G401 (cell line): ENCODE measurements around the gene DHX29. TPM values are rescaled to one million over a fixed set of nuclear protein-coding genes. Genes with fewer than 3 reads are reported as not detected.

Experiments
- DNase-seq: peaks from one replicate; pipeline ENCODE4 v3.0.0-alpha.2; 2015; ENCODE audit warnings: low spot score
- in situ Hi-C: cut with HindIII; loops from 2 replicates; pipeline ENCODE4 v1.10.0; 2016; ENCODE audit warnings: low sequenced_read_pairs, mixed read lengths
- total RNA-seq: library from RNA; depleted of rRNA; stranded (reverse); fragments of >200 nt; shearing (Covaris generic); gene quantifications from 2 replicates; pipeline ENCODE4 v1.2.3, GENCODE V29; 2014

The DHX29 gene
- total RNA-seq, 1 experiment from 2014 or later: 31.5 TPM

- no peak for DNase-seq
- in situ Hi-C loops: no loop called here
Observed at GRCh38 chr5:55241746-55242145, 65.7 kb downstream of the DHX29 start.

GRCh38 chr5:55236800-55237199 lies 70.7 kb downstream of the DHX29 start:
- no peak for DNase-seq
- in situ Hi-C loops: no loop called here

- in situ Hi-C loops: no loop called here
Observed at GRCh38 chr5:55234121-55234700, 73.3 kb downstream of the DHX29 start.

GRCh38 chr5:55232985-55233928 lies 74.2 kb downstream of the DHX29 start, which contains the start of gene CCNO:
TSS of gene CCNO (minus strand) at chr5:55233608. CDS start at chr5:55233523, 85 bp downstream.
- in situ Hi-C loops: no loop called here

More at GRCh38 chr5:55234121-55234700, 73.3 kb downstream of the DHX29 start:
- peak; percentile 57 for DNase-seq

GRCh38 chr5:55232271-55232984 lies 75.1 kb downstream of the DHX29 start:
- in situ Hi-C loops: no loop called here

More at GRCh38 chr5:55232985-55233928, 74.2 kb downstream of the DHX29 start, which contains the start of gene CCNO:
- peak; percentile 85 for DNase-seq

GRCh38 chr5:55231919-55232270 lies 75.6 kb downstream of the DHX29 start:
- no peak for DNase-seq
- in situ Hi-C loops: no loop called here

More at GRCh38 chr5:55232271-55232984, 75.1 kb downstream of the DHX29 start:
- peak; percentile 54 for DNase-seq

GRCh38 chr5:55231029-55231918 lies 76.2 kb downstream of the DHX29 start:
- DNase-seq: peak; percentile 43
- in situ Hi-C loops: no loop called here

GRCh38 chr5:55230086-55230629 lies 77.3 kb downstream of the DHX29 start:
- in situ Hi-C loops: no loop called here
- no peak for DNase-seq

GRCh38 chr5:55227664-55228430 lies 79.6 kb downstream of the DHX29 start:
- in situ Hi-C loops: no loop called here

GRCh38 chr5:55226934-55227663 lies 80.4 kb downstream of the DHX29 start, which contains the start of gene MCIDAS:
TSS of gene MCIDAS (minus strand) at chr5:55227315. CDS start at chr5:55227138, 177 bp downstream.
- in situ Hi-C loops: no loop called here
- DNase-seq: peak; percentile 38

More at GRCh38 chr5:55227664-55228430, 79.6 kb downstream of the DHX29 start:
- DNase-seq: no peak

- in situ Hi-C loops: no loop called here
- peak; percentile 55 for DNase-seq
Observed at GRCh38 chr5:55226027-55226933, 81.2 kb downstream of the DHX29 start.

GRCh38 chr5:55225346-55225745 lies 82.1 kb downstream of the DHX29 start:
- no peak for DNase-seq
- in situ Hi-C loops: no loop called here

GRCh38 chr5:55223812-55224240 lies 83.7 kb downstream of the DHX29 start:
- in situ Hi-C loops: no loop called here
- no peak for DNase-seq

- DNase-seq: no peak
- in situ Hi-C loops: no loop called here
Observed at GRCh38 chr5:55222985-55223811, 84.3 kb downstream of the DHX29 start.
